CD4-positive, alpha-beta T cell treated with Interleukin-6 at 100 ng/mL for 8 hours (primary cell): Measurements from ENCODE around the gene MISP.
"Not testable (repeated sequence)": the region's sequence is repeated elsewhere in the genome, so short reads cannot be mapped to it uniquely, and the experiment has no call there.

ENCODE experiments used
- DNase-seq: peaks from one replicate; pipeline ENCODE4 v3.0.0-alpha.2; 2020; ENCODE audit warnings: mixed read lengths, low spot score

Gene MISP, protein sequence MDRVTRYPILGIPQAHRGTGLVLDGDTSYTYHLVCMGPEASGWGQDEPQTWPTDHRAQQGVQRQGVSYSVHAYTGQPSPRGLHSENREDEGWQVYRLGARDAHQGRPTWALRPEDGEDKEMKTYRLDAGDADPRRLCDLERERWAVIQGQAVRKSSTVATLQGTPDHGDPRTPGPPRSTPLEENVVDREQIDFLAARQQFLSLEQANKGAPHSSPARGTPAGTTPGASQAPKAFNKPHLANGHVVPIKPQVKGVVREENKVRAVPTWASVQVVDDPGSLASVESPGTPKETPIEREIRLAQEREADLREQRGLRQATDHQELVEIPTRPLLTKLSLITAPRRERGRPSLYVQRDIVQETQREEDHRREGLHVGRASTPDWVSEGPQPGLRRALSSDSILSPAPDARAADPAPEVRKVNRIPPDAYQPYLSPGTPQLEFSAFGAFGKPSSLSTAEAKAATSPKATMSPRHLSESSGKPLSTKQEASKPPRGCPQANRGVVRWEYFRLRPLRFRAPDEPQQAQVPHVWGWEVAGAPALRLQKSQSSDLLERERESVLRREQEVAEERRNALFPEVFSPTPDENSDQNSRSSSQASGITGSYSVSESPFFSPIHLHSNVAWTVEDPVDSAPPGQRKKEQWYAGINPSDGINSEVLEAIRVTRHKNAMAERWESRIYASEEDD

DNA sequence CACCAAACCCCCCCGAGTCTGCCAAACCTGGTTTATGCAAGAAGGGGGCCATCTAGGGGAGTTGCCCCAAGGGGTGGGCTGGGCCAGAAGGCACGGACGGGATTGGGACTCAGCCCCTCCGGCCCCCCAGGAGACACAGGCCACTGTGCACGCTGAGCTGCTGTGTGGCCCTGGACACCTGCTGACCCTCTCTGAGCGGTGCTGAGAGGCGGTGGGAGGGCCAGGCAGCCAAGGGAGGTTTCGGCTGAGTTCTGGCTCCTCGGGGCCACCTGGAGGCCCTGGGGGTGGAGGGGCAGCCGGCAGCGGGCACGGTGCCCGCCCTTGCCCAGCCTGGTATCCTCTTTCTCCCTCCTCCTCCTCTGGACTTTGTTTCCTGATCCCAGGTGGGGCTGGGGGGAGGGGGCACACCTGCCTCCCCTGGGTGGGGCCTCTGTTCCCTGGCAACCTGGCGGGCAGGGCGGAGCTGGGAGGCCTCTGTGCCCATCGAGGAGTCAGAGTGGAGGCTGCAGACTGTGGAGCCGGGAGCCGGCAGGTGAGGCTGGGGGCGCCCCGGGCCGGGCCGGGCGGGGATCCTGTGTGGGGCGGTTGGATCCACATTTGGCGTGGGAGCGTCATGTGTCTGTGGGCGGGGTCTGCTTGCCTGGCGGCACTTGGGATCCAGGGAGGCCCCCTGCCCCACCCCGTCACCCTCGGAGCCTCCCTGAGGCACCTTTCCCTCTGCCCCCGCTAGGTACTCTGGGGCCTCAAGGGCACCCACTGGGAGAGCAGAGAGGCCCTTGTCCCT lies at the start of gene MISP:
Gene MISP (plus strand): TSS at position 473 of the 784 bp plus-strand sequence. CDS start 5,835 bp downstream, outside the sequence.
- no peak for DNase-seq

DNA sequence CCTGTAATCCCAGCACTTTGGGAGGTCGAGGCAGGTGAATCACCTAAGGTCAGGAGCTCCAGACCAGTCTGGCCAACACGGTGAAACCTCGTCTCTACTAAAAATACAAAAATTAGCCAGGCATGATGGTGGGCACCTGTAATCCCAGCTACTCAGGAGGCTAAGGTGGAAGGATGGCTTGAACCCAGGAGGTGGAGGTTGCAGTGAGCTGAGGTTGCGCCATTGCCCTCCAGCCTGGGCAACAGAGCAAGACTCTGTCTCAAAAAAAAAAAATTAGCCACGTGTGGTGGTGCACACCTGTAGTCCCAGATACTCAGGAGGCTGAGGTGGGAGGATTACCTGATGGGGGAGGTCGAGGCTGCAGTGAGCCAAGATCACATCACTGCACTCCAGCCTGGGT lies 48.1 kb upstream of the MISP start:
- DNase-seq: not testable (repeated sequence)

DNA sequence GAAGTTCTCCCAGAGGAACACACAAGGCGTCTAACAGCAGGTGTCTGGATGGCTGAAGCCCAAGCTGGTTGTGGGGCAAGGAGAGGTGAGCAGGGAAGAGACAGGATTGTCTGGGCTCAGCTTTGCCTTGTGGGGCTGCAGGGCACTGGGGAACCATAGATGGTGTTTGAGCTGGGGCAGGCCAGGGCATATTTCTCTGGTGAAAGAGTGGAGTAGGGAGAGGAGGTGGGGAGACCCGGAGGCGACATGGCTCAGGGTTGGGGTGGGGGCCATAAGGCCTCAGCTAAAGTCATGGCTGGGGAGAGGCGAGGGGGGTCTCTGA lies 47.6 kb upstream of the MISP start:
- DNase-seq: no peak

DNA sequence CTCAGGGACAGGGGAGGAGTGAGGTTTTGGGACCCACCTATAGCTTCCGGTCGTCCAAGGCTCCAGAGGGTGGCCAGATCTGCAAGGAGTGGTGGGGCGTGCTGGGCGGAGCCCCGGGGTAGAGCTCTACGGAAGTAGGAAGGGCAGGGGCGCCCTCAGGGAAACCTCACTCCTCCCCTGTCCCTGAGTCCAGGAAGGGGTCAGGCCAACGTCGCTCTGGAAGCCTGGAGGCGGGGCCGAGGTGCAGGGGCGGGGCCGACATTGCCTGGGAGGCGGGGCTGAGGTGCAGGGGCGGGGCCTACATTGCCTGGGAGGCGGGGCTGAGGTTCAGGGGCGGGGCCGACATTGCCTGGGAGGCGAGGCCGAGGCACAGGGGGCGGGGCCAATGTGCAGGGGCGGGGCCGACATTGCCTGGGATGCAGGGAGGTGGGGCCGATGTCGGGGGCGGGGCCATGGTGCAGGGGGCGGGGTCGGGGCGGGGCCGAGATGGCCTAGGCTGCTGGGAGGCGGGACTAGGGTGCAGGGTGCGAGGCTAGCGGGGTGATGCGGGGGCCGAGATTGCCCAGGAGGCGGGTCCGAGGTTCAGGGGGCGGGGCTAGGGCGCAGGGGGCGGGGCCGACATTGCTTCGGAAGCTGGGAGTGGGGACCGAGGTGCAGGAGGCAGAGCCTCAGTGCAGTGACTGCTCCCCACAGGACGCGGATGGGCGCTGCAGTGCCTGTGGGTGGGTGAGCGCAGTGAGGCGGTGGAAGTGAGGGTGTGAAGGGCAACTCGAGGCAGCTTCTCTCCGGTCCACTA lies 47.1 kb upstream of the MISP start:
- peak; percentile 32 for DNase-seq

DNA sequence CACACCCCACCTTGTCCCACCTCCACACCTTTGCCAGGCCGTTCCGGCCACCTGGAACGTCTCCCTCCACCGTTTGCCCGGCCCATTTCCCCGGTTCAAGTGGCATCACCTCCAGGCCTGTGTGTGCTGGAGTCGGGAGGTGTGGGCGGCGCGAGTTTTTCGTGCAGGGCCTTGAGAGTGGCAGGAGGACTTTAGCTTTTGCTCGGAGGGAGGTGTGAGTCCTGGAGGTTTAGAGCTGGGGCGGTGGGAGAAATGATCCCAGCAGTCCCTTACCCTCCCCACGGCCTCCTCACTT lies 46.5 kb upstream of the MISP start:
- no peak for DNase-seq

DNA sequence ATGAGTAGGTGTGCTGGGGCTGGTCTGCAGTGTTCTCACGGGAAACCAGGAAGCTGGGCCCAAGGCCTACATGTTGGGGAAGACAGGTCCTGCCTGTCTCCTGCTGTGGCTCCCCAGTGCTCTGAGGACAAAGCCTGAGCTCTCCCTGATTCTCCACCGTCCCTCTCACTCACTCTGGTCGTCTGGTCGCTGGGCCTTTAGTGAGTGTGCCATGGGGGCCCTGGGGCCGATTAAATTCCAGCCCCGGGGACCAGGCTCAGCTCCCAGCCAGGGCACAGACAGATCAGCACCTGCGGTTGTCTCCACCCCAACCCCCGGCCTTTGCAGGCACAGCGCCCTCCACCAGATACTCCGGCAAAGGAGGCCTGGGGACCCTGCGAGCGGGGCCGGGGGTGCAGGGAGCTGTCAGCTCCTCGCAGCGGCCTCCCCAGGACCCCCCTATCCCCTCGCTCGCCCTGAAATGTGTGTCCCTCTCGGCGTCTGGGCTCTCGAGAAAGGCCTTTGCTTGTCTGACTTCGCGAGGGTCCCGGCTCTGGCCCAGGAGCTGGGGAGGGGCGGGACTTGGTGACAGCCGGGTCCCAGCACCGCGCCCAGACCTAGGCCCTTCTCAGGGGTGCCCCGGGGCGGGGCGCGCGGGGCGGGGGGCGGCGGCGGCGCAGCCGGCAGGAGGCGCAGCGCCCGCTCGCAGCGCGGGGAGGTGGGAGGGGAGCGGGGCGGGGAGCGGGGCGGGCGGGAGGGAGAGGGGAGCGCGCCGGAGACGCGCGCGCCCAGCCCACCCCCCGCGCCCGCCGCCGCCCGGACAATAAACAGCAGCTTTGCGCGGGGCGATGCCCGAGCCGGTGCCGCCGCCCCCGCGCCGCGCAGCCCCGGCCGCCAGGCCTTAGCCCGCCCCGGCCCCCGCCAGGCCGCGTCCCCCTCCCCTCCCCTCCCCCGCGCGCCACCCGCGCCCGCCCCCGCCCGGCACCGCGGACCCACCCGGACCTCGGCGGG lies 42.5 kb upstream of the MISP start, which contains the start of gene PALM:
Gene PALM (plus strand): TSS at position 782 of the 990 bp plus-strand sequence. CDS start 212 bp downstream, outside the sequence.
- DNase-seq: no peak

DNA sequence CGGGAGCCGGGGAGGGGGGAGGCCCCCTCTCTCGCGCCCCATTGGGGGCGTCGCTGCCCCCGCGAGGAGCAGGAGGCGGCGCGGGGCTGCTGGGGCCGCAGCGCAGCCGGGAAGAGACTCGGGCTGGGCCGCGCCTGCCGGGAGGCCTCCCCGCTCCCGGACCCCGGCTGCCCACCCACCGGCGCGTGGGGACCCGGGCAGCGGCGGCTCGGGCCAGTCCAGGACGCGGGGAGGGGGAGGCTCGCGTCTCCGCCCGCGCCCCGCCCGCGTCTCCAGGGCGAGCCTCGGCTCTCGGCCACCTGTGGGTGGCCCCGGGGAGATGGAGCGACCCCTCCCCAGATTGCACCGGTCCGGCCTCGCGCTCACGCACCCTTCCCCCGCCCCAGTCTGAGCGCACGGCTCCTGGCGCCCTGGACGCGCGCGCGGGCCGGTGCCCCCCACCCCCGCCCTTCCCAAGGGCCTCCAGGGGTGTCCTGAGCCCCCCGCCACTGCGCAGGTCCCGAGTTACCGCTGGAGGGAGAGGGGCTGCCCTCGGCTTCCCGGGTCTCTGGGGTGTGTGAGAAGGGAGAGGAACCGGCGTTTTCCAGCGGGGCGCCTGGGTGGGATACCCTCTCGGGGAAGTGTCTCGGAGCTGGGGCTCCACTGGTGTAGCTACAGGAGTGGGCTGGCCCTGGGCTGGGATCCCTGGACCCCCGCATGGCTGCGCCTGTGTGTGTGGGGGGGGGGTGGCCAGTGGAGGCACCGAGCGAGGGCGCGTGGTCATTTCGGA lies 41.5 kb upstream of the MISP start:
- DNase-seq: no peak

DNA sequence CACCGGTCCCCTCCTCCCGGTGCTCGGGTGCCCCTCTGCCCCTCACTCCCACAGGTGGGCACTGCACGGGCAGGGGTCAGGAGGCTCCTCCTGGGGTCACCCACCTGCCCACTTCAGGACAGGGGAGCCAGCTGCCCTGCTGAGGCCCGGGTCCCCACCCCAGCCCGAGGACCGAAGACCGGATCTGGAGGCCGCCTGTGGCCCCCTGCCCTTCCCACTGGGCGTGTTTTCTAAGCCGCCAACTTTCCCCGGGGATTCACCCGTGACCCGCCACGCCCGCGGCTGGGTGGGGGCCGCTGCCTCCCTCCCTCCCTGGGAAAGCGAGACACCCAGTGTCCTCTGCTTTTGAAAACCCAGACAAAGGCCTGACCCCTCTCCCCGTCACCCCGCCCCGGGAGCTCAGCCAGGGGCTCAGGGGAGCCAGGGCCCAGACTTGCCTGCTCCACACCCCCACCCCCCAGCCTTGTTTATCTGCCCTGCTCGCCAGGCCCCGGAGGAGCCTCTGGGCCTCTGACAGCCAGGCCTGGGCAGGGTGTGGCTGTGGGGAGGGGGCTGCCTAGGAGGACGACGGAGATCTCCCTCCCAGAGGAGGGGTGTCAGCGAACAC lies 40.8 kb upstream of the MISP start:
- no peak for DNase-seq

DNA sequence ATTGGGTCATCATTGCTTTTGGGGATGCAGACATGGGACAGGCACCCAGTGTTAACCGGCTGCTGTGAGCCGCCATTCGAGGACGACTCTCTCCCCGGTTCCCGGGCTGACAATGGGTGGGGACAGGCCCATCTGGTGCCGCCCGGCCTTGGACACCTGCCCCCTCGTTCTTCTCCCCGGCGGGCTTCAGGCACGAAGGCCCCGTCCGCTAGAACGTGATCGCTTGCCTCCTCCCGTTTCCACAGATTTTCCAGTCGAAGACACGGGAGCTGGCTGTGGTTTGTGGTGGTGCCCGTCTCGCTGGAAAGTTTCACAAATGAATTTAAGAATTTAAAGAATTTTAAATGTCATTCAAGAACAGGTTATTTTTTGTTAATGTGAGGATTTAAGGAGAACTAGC lies 40.1 kb upstream of the MISP start:
- no peak for DNase-seq

DNA sequence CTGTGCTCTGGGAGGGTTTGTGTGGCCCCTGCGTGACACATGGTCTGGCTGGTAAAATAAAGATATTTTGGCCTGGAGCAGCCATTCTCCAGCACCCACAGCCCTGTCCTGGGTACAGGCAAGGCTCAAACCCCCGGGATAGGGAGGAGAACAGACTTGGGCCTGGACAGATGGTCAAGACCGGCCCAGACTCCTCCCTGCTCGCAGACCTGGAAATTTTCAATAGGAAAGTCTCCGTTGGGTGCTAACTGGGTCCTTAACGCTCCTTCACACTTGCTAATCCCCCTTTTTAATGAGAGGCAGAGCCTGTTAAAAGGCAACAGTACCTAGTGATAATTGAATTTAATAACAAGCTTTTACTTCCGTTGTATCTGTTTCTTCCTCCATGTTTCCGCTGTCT lies 39.7 kb upstream of the MISP start:
- no peak for DNase-seq

DNA sequence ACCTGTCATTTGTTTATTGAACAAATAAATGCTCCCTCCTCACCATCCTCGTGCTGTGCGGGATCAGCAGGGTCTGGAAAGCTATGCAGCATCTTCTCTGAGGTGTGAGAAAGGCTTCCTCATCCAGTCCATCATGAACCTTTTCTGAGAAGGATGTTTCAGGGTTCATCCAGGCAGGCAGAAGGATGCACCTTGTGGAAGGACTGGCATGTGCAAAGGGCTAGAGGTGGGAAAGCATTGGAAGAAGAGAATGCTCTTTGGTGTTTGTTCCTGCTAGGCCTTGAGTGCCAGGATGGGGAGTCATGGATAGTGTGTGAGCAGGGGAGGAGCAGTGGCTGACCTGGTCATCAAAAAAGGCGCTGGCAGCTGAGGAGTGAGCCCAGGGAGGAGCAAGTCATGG lies 35.6 kb upstream of the MISP start:
- no peak for DNase-seq

DNA sequence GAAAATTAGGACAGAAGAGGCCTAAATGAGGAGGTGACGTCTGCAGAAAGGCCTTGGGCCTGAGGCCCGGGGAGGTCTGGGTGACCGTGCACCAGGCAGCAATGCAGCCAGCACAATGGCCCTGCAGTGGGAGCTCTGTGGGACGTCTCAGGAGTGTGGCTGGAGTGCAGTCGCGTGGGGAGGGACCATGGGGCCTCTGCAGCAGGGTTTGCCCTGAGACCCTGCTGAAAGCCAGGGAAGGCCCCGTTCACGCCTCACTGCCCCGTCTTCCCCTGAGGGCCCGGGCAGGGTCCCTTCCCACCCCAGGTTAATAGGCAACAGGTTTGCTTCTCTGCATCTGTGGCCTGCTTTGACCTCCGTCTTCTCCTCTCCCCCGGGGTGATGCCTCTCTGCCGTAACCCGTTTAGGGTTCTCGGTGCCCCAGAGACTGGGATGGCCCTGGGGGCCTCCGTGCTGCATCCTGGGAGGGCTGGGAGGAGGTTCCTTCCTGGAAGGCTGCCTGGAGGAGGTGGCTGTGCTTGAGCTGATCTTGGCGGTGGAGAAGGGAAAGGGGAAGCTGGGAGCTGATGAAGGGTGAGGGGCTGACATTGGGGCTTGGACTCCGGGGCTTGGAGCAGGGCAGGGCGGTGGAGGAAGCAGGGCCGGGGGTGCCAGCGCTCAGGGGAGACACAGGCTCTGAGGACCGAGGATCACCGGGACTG lies 32.5 kb upstream of the MISP start:
- no peak for DNase-seq

DNA sequence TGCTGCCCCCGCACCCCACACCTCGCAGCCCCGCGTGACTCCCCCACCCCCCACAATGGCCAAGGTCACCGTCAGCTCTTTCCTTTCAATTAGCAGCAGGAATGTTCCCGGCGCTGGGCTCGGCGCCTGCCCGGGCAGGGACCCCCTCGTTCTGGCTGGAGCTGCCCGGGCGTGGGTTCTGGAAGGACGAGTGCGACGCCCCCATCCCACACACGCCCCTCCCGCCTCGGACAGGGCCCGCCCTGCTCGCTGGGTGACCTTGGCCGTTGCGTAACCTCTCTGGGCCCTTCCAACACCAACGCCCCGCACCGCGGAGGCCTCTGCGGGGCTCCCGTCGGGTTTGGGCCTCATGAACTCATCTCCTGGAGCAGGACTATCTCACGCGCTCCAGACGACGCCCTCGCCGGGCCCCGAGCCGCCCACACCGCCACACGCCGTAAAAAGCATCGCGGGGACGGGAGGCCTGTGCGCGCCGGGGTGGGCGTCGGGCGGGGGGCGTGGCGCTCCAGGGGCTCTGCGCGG lies 31.9 kb upstream of the MISP start:
- no peak for DNase-seq

DNA sequence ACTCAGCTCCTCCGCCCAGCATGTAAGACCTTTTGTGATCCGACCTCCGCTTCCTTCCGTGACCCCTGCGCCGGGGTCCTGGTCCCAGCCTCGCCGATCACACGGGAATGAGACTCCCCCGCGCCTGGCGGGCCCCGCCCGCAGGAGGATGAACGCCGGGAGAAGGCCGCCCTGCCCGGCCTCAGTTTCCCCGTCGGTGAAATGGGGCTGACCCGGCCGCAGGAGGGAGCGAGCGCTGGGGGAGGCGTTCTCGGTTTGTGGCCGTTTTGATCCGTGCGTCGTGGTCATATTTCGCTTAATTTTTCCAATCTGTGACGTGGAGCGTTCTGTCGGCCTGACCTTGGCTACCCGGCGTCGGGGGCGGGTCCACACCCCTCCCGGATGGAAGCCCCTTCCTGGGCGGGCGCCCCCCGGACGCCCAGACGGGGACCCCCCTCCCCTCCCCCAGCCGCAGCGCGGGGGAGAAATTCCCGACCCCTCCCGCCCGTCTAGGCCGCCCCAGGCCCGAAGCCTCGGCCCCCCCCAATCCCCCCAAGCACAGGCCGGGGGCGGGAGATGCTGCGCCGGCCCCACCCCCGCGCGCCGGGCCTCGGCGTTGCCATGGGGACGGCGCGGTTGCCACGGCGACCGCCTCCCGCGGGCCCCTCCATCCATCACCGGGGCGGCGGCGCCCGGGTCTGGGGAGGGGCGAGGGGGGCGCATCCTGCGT lies 31.1 kb upstream of the MISP start:
- DNase-seq: no peak

DNA sequence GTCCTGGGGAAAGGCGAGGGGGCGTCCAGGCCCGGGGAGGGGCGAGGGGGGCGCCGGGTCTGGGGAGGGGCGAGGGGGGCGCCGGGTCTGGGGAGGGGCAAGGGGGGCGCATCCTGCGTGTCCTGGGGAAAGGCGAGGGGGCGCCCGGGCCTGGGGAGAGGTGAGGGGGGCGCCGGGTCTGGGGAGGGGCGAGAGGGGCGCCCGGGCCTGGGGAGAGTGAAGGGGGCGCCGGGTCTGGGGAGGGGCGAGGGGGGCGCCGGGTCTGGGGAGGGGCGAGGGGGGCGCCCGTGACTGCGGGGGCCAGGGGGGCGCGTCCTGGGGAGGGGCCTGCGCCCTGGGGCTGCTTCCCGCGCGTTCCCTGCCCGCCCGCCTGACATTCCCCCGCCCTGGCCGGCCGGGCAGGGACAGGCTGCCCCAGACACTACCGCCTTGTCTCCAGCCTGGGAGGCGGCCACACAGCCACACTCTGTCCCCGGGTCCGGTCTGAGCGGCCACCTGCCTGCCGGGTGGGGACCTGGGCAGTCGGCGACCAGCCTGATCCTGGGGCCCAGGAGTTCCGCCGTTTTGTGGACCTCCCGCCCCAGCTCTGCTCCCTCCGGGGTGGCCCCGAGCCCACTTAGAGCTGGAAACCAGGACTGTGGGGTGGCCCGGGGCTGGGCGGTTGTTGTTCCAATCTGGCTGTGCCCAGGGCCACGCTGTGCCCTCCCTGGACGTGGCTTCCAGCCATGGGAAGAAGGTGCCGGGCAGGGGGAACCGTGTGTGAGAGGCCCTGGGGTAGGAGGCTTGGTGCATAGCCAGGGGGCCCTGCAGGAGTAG lies 30.4 kb upstream of the MISP start:
- DNase-seq: no peak

DNA sequence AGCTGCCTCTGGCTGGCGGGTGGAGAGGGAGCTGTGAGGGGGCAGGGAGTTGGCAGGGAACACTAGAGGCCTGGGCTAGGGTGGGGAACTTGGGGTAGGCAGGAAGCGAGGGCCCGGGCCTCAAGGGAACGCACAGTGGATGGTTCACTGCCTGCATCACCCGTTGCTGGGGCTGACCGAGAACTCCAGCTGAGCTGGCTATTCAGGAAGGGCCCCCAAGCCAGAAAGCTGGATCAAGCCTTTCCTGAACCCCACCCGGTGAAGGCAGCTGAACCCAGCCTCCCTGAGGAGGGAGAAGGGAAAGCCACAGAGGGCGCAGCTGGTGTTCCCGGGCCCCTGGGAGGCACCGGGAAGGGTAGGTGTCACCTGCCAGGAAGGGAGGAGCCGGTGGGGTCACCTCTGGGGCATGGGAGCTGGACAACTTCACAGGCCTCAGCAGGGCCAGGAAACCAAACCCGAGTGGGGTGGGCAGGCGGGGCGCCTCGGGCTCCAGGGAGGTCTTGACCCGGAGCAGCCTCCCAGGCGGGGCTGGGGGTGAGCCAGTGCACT lies 28.3 kb upstream of the MISP start:
- DNase-seq: no peak

DNA sequence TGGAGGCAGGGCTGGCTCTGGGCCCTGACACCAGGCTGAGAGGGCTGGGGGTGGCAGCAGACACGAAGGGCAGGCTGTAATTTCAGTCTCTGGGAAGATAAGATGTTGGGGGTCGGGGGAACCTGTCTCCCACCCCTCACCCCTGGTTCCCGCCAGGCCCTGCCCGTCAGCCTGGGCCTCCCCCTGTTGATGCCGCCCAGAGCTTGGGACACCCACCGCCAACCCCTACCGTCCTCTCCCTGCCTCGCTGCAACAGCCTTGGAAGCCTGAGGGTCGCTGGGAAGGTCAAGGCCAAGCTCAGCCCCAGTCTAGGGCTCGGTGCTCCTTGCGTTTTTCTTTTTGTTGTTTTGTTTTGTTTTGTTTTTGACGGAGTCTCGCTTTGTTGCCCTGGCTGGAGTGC lies 27.7 kb upstream of the MISP start:
- DNase-seq: no peak
